ENCODE measurements around the gene PCID2. TPM values are rescaled to one million over a fixed set of nuclear protein-coding genes. Genes with fewer than 3 reads are reported as not detected.
"Not testable (repeated sequence)": the region's sequence is repeated elsewhere in the genome, so short reads cannot be mapped to it uniquely, and the experiment has no call there.

The PCID2 gene
- total and polyA plus RNA-seq, 12 donors = 38.9 to 74.0 (median 47.3) TPM

- intact Hi-C loops (cut with DNase I) = no loop called here
- Histone ChIP-seq H3K4me3 (no peak overlapping the region), H3K9me3 (no peaks in the 10 kb centered on the region), H3K36me3 (peaks cover 0 to 100% (median 68%) of the 10 kb centered on the region in 9 donors), H3K4me1 (no peaks in the 10 kb centered on the region), H3K27ac (no peak overlapping the region), H3K27me3 (no peaks in the 10 kb centered on the region)
- no peak for DNase-seq
- 82 to 83% methylated on average over 10 of the region's 10 CpGs for WGBS, 2 donors
- peak in 3 of 9 donors; percentile 18 to 29 (median 25) for TF ChIP-seq CTCF (IDR thresholded peaks at IDR 0.05)
- ATAC-seq = no peak
Measured at GRCh38 chr13:113245849-113246796, 37.7 kb upstream of the PCID2 start.

GRCh38 chr13:113243847-113244246, 35.4 kb upstream of the PCID2 start:
- H3K4me3 ChIP-seq = no peak overlapping the region
- no peak overlapping the region for H3K27ac ChIP-seq
- H3K9me3 ChIP-seq = no peaks in the 10 kb centered on the region
- WGBS, 2 donors = 79 to 80% methylated on average over 6 of the region's 6 CpGs
- TF ChIP-seq CTCF (IDR thresholded peaks at IDR 0.05) = no peak
- ATAC-seq = no peak
- H3K36me3 ChIP-seq = peaks cover 0 to 100% (median 59%) of the 10 kb centered on the region in 9 donors
- intact Hi-C loops (cut with DNase I) = no loop called here
- no peaks in the 10 kb centered on the region for H3K27me3 ChIP-seq
- H3K4me1 ChIP-seq = no peaks in the 10 kb centered on the region
- DNase-seq = no peak

GRCh38 chr13:113241623-113242022, 33.2 kb upstream of the PCID2 start:
- H3K4me1 ChIP-seq; DNase-seq; H3K9me3 ChIP-seq; H3K4me3 ChIP-seq; intact Hi-C loops (cut with DNase I); H3K27me3 ChIP-seq; H3K27ac ChIP-seq; ATAC-seq: not testable (repeated sequence)
- H3K36me3 ChIP-seq = peaks cover 0 to 100% (median 51%) of the 10 kb centered on the region in 9 donors
- 89 to 92% methylated on average over 8 of the region's 8 CpGs for WGBS, 2 donors

- intact Hi-C loops (cut with DNase I) = no loop called here
- Histone ChIP-seq H3K9me3 (no peaks in the 10 kb centered on the region), H3K36me3 (peaks cover 0 to 100% (median 36%) of the 10 kb centered on the region in 9 donors), H3K27me3 (no peaks in the 10 kb centered on the region), H3K4me1 (no peaks in the 10 kb centered on the region), H3K27ac (no peak overlapping the region), H3K4me3 (no peak overlapping the region)
- DNase-seq = no peak
- TF ChIP-seq CTCF (IDR thresholded peaks at IDR 0.05) = no peak
- WGBS, 2 donors = 89 to 90% methylated on average over 6 of the region's 6 CpGs
- peak in 1 of 8 donors; percentile 25 for ATAC-seq
Measured at GRCh38 chr13:113239986-113240385, 31.5 kb upstream of the PCID2 start.

- Histone ChIP-seq H3K27me3 (no peaks in the 10 kb centered on the region), H3K27ac (no peak overlapping the region), H3K4me3 (no peak overlapping the region), H3K4me1 (no peaks in the 10 kb centered on the region), H3K9me3 (no peaks in the 10 kb centered on the region), H3K36me3 (peaks cover 0 to 100% (median 29%) of the 10 kb centered on the region in 9 donors)
- TF ChIP-seq CTCF (IDR thresholded peaks at IDR 0.05) = no peak
- intact Hi-C loops (cut with DNase I) = no loop called here
- WGBS, 2 donors = 91% methylated on average over 15 of the region's 15 CpGs
- peak in 2 of 8 donors; percentile 26 to 42 for ATAC-seq
- DNase-seq = no peak
Measured at GRCh38 chr13:113239357-113239756, 30.9 kb upstream of the PCID2 start.

All from heart right ventricle (tissue), 16 donors.